Measurements from ENCODE around the gene ORC6.

- TF ChIP-seq CTCF (IDR thresholded peaks at IDR 0.05; ENCODE audit: low read depth, low read length) (no peak), MAX (IDR thresholded peaks at IDR 0.05; ENCODE audit: low read depth, low read length) (no peak), POLR2A (IDR thresholded peaks at IDR 0.05; ENCODE audit: extremely low read depth, insufficient read length) (no peak)
These were observed 2.3 kb downstream of the ORC6 start for GRCh38 chr16:46691726-46692125.
